Lung (tissue), 12 donors: ENCODE results near the gene TJP1. TPM values are rescaled to one million over a fixed set of nuclear protein-coding genes. Genes with fewer than 3 reads are reported as not detected.
A peak's percentile ranks its signal among the peaks of the same experiment; 100 is the strongest.

Experiments
- ATAC-seq: fragments of 200-7000 bp; cut with Tn5 transposase; one replicate; pipeline ENCODE4 v1.9.1; 2020; ENCODE audit warnings: moderate number of reproducible peaks; ENCODE audit not compliant: insufficient read depth, low FRiP score
- DNase-seq, 3 donors: peaks; one replicate each; pipeline ENCODE4 v3.0.0-alpha.2; 2013 to 2017
- H3K27ac ChIP-seq, 2 donors: one replicate each; pipeline ENCODE4 v1.5.1; 2013; ENCODE audit warnings: mild to moderate bottlenecking in 2 of 2, moderate library complexity in 2 of 2, control low read depth in 1 of 2, inconsistent platforms in 1 of 2, low read depth in 1 of 2, low read length in 1 of 2
- H3K27me3 ChIP-seq, 3 donors: one replicate each; pipeline ENCODE4 v1.5.1; 2013; ENCODE audit warnings: low read length in 2 of 3; ENCODE audit not compliant: control insufficient read depth in 3 of 3, insufficient read depth in 3 of 3
- H3K36me3 ChIP-seq, 4 donors: one replicate each; pipeline ENCODE4 v1.5.1; 2013; ENCODE audit warnings: low read length in 4 of 4, mild to moderate bottlenecking in 1 of 4, moderate library complexity in 1 of 4; ENCODE audit not compliant: control insufficient read depth in 4 of 4, insufficient read depth in 4 of 4
- H3K4me1 ChIP-seq, 5 donors: one replicate each; pipeline ENCODE4 v1.5.1; 2013; ENCODE audit warnings: low read length in 5 of 5, mild to moderate bottlenecking in 2 of 5, moderate library complexity in 1 of 5; ENCODE audit not compliant: control insufficient read depth in 5 of 5, insufficient read depth in 5 of 5
- H3K4me3 ChIP-seq: one replicate; pipeline ENCODE4 v1.5.1; 2013; ENCODE audit warnings: mild to moderate bottlenecking, control low read depth, moderate library complexity
- H3K9ac ChIP-seq, 2 donors: one replicate each; pipeline ENCODE4 v1.5.1; 2013; ENCODE audit warnings: low read length in 2 of 2, control low read depth in 1 of 2; ENCODE audit not compliant: insufficient read depth in 1 of 2
- H3K9me3 ChIP-seq, 4 donors: one replicate each; pipeline ENCODE4 v1.5.1; 2013; ENCODE audit warnings: low read length in 3 of 4, mild to moderate bottlenecking in 1 of 4, moderate library complexity in 1 of 4; ENCODE audit not compliant: control insufficient read depth in 4 of 4, insufficient read depth in 3 of 4
- CTCF ChIP-seq: IDR thresholded peaks from 2 replicates; pipeline ENCODE4 v1.5.1; 2012; ENCODE audit warnings: mild to moderate bottlenecking; ENCODE audit errors: control extremely low read depth, extremely low read depth
- WGBS, 2 donors: extraction: QIAGEN DNeasy Blood & Tissue Kit; methylation state at CpG; one replicate each; pipeline ENCODE4 v1.1.7; 2013; 5-methylcytosine and 5-hydroxymethylcytosine counted together
- polyA plus RNA-seq, 2 donors: library from polyadenylated mRNA; stranded (reverse); fragments of 200-250 nt; gene quantifications; one replicate each; pipeline ENCODE4 v1.2.1, GENCODE V29; 2013
- total RNA-seq, 2 donors: library from RNA; depleted of rRNA in 1 of 2; stranded (reverse); fragments of >200 nt in 1 of 2; gene quantifications; one replicate each; pipeline ENCODE4 v1.2.1, GENCODE V29; 2014 to 2021
- donor health status: control.
- donor health status: control.
- donor health status: Bipolar disorder and iron deficiency.
- donor health status: healthy.
- donor health status: DM: yes; HTN: yes; CAD: no.

TJP1 gene
- total and polyA plus RNA-seq, 4 donors = 20.6 to 211 (median 53.8) TPM

GRCh38 chr15:29726553-29726952 is 95.7 kb downstream of the TJP1 start:
- ATAC-seq (no peak), DNase-seq (no peak)
- WGBS, 2 donors = 91% methylated on average over 7 of the region's 7 CpGs
- TF ChIP-seq CTCF = no peak
- peaks cover 0 to 8% (median 2%) of the 10 kb centered on the region in 4 donors for H3K9me3 ChIP-seq
- no peak overlapping the region for H3K9ac ChIP-seq
- no peaks in the 10 kb centered on the region for H3K27me3 ChIP-seq
- H3K4me3 ChIP-seq = no peak overlapping the region
- H3K4me1 ChIP-seq = no peaks in the 10 kb centered on the region
- H3K36me3 ChIP-seq = peaks cover 31 to 49% (median 42%) of the 10 kb centered on the region in 4 donors
- H3K27ac ChIP-seq = no peak overlapping the region

GRCh38 chr15:29724026-29724425 is 98.2 kb downstream of the TJP1 start:
- no peak for ATAC-seq

GRCh38 chr15:29713784-29714183 is 108.5 kb downstream of the TJP1 start:
- peaks cover 23 to 47% (median 36%) of the 10 kb centered on the region in 4 donors for H3K36me3 ChIP-seq
- no peak overlapping the region for H3K27ac ChIP-seq
- ATAC-seq (no peak), DNase-seq (no peak)
- H3K4me1 ChIP-seq = peaks cover 0 to 2% (median 0%) of the 10 kb centered on the region in 5 donors
- H3K9ac ChIP-seq = no peak overlapping the region
- no peaks in the 10 kb centered on the region for H3K9me3 ChIP-seq
- no peak for TF ChIP-seq CTCF
- no peaks in the 10 kb centered on the region for H3K27me3 ChIP-seq
- no peak overlapping the region for H3K4me3 ChIP-seq

More at GRCh38 chr15:29724026-29724425, 98.2 kb downstream of the TJP1 start:
- Histone ChIP-seq H3K9ac (no peak overlapping the region), H3K27ac (peak overlapping the region in 1 of 2 donors; percentile 40), H3K9me3 (peaks cover 0 to 8% (median 2%) of the 10 kb centered on the region in 4 donors), H3K4me3 (no peak overlapping the region), H3K36me3 (peaks cover 41 to 65% (median 53%) of the 10 kb centered on the region in 4 donors), H3K4me1 (no peaks in the 10 kb centered on the region), H3K27me3 (no peaks in the 10 kb centered on the region)
- TF ChIP-seq CTCF = no peak
- 78 to 91% methylated on average over 3 of the region's 3 CpGs for WGBS, 2 donors
- no peak for DNase-seq
